Measurements from ENCODE around the gene PACSIN3. TPM values are rescaled to one million over a fixed set of nuclear protein-coding genes. Genes with fewer than 3 reads are reported as not detected.

PACSIN3 gene
- total and polyA plus RNA-seq, 2 of the 13 experiments (the other 11 are each of a cell fraction or from before 2014, with no cell fraction given) = 47.9 to 93.3 TPM

GRCh38 chr11:47152953-47153950, 33.0 kb downstream of the PACSIN3 start (continued):
- TF ChIP-seq IRF1 (CRISPR knock-in tag; IDR thresholded peaks at IDR 0.05; ENCODE audit: low read depth) (no peak), ARNTL (CRISPR knock-in tag; IDR thresholded peaks at IDR 0.05) (no peak), ZNF501 (CRISPR knock-in tag; IDR thresholded peaks at IDR 0.05) (no peak), XRCC5 (optimal IDR thresholded peaks at IDR 0.05; ENCODE audit: low read length) (peak; percentile 59), PPARG (CRISPR knock-in tag; conservative IDR thresholded peaks at IDR 0.05) (no peak), ZSCAN20 (CRISPR knock-in tag; IDR thresholded peaks at IDR 0.05; ENCODE audit: borderline replicate concordance) (no peak), CBFB (CRISPR knock-in tag; IDR thresholded peaks at IDR 0.05) (no peak), MBD4 (IDR thresholded peaks at IDR 0.05; ENCODE audit: borderline replicate concordance, low read length) (no peak), NPAS2 (CRISPR knock-in tag; IDR thresholded peaks at IDR 0.05; ENCODE audit: borderline replicate concordance) (no peak), IRF2 (CRISPR knock-in tag; IDR thresholded peaks at IDR 0.05) (peak; percentile 33; the same call in 1 of the 2 replicates), ZNF841 (CRISPR knock-in tag; IDR thresholded peaks at IDR 0.05; ENCODE audit: borderline replicate concordance) (no peak), ZNF777 (CRISPR knock-in tag; IDR thresholded peaks at IDR 0.05) (no peak), RARA (CRISPR knock-in tag; IDR thresholded peaks at IDR 0.05) (no peak), TCF7L2 (IDR thresholded peaks at IDR 0.05; ENCODE audit: low read depth, low read length) (no peak), HNRNPUL1 (IDR thresholded peaks at IDR 0.05; ENCODE audit: low read depth, low read length) (no peak), ZHX1 (CRISPR knock-in tag; IDR thresholded peaks at IDR 0.05; ENCODE audit: low read depth) (no peak), HDAC1 (CRISPR knock-in tag; IDR thresholded peaks at IDR 0.05) (no peak), ZNF556 (CRISPR knock-in tag; IDR thresholded peaks at IDR 0.05; ENCODE audit: borderline replicate concordance) (no peak), ZBTB21 (CRISPR knock-in tag; IDR thresholded peaks at IDR 0.05) (no peak), THAP7 (CRISPR knock-in tag; IDR thresholded peaks at IDR 0.05) (no peak), HNRNPH1 (optimal IDR thresholded peaks at IDR 0.05; ENCODE audit: low read depth, low read length) (no peak), GTF3A (CRISPR knock-in tag; conservative IDR thresholded peaks at IDR 0.05) (no peak), FUBP1 (CRISPR knock-in tag; IDR thresholded peaks at IDR 0.05; ENCODE audit: borderline replicate concordance) (no peak)
